T47D (cell line): ENCODE data around the gene MED27.

Experiments
- DNase-seq, 2 experiments: peaks; one replicate each; pipeline versions ENCODE4 v3.0.0 to v3.0.0-alpha.2; 2011 to 2012; ENCODE audit warnings: low read depth in 1 of 2, low spot score in 1 of 2
- JUND ChIP-seq: IDR thresholded peaks from 2 replicates; pipeline ENCODE4 v1.6.1; 2012; ENCODE audit warnings: low read depth
- in situ Hi-C: cut with HindIII; loops from 2 replicates; pipeline ENCODE4 v1.10.0; 2016; ENCODE audit warnings: low sequenced_read_pairs, low pct_unique_long_range_greater_than_20kb

Gene MED27

GRCh38 chr9:132006677-132007370 is 72.8 kb downstream of the MED27 start:
- no peak for TF ChIP-seq JUND
- in situ Hi-C loops: no loop called here
- no peak for DNase-seq

GRCh38 chr9:132005899-132006298 is 73.8 kb downstream of the MED27 start:
- no peak for DNase-seq
- in situ Hi-C loops: no loop called here
- no peak for TF ChIP-seq JUND

- no peak for TF ChIP-seq JUND
- in situ Hi-C loops: no loop called here
- no peak for DNase-seq
Measured at GRCh38 chr9:132004323-132004722, 75.3 kb downstream of the MED27 start.

DNA sequence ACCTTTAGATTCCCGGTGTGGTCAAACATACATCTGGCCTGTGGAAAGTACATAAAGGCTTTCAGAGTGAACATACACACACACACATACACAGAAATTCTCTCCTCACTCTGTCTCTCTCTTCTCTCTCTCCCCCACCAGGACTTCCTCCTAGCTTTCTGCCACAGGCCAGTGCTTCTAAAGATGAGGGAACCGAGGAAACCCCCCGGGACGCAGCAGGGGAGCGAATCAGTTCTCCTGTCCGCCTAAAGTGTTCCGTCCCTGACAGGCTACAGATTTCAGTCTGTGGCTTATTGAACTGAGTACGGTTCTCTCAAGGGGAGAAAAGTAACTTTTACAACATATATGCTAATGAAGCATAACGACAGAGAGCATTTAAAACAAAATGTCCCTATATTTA is 75.8 kb downstream of the MED27 start:
- in situ Hi-C loops: no loop called here
- TF ChIP-seq JUND: no peak
- DNase-seq: no peak

DNA sequence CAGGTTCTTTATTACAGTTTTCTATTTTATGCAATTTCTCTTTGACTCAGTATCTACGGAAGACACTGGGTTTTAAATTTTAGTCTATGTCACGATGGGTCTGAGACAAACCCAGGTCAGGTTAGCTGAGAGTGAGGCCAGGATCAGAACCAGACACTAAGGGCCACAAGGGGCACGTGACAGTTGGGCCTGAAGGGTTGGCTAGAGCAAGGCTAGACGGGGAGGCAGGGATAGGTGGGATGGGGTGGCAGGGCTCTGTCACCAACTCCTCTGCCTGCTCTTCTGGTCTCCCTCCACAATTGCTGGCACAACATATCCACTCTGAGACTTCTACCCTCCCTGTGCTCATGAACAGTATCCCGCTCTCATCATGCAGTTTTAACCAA is 76.4 kb downstream of the MED27 start:
- TF ChIP-seq JUND: no peak
- in situ Hi-C loops: no loop called here
- no peak for DNase-seq

- in situ Hi-C loops: no loop called here
- TF ChIP-seq JUND: no peak
- DNase-seq: no peak
Measured at GRCh38 chr9:132002643-132003318, 76.9 kb downstream of the MED27 start.

GRCh38 chr9:132001567-132001966 is 78.1 kb downstream of the MED27 start:
- in situ Hi-C loops: no loop called here
- no peak for TF ChIP-seq JUND
- DNase-seq: no peak

GRCh38 chr9:132000659-132001058 is 79.0 kb downstream of the MED27 start:
- DNase-seq: no peak
- no peak for TF ChIP-seq JUND
- in situ Hi-C loops: no loop called here

- no peak for DNase-seq
- in situ Hi-C loops: no loop called here
- no peak for TF ChIP-seq JUND
Measured at GRCh38 chr9:131999692-132000551, 79.7 kb downstream of the MED27 start.

- no peak for TF ChIP-seq JUND
- in situ Hi-C loops: no loop called here
- no peak for DNase-seq
Measured at GRCh38 chr9:131997779-131998178, 81.9 kb downstream of the MED27 start.

GRCh38 chr9:131997076-131997475 is 82.6 kb downstream of the MED27 start:
- TF ChIP-seq JUND: no peak
- in situ Hi-C loops: no loop called here
- DNase-seq: no peak

DNA sequence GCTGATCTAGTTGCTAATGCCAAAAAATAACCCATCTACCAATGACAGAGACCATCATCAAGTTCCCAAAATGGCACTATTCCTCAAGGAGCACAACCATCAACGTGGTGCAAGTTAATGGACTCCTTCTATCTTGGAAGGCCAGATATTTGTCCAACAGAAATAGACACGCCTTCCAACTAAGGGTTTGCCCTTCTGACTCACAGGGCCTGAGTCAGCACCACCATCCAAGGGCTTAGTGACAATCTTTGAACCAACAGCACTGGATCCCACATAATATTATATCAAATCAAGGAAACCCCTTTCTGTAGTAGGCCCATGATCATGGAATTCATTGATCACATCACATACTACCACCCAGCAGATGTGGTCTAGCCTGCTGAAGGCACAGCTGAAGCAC is 84.3 kb downstream of the MED27 start:
- in situ Hi-C loops: no loop called here
- no peak for TF ChIP-seq JUND
- no peak for DNase-seq
